Measurements from ENCODE around the gene KRT6B.
"Not testable (repeated sequence)": the region's sequence is repeated elsewhere in the genome, so short reads cannot be mapped to it uniquely, and the experiment has no call there.

KRT6B gene

DNA sequence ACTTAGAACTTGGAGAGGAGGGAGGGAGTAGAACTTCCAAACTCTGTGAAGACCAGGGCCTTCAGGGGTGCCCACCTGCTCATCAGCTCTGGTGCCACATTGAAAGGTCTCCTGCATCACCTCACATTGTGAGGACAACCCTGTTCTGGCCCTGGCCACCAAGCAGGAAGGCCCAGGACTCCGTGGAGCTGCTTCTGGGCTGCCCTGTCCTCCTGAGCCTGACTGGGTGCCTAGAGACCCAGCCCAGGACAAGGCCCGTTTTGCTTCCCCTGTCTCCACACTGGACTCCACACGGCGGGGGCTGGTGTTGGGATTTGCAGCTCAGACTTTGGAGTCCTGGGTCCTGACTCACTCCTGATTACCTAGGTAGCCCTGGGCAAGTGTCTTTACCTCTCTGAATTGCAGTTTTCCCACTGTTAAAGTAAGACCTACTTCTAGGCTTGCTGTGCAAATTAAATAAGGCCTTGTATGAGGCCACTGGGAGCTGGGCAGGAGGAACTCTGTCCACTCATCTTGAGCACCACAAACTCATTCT lies 33.3 kb downstream of the KRT6B start:
- no peak for DNase-seq (ENCODE audit: low read depth, low spot score)
- no peak overlapping the region for H3K4me3 ChIP-seq (ENCODE audit: low read length)

GRCh38 chr12:52417740-52418139 lies 34.2 kb downstream of the KRT6B start:
- no peak for DNase-seq (ENCODE audit: low read depth, low spot score)
- H3K4me3 ChIP-seq (ENCODE audit: low read length) = no peak overlapping the region

- H3K4me3 ChIP-seq (ENCODE audit: low read length) = no peak overlapping the region
- DNase-seq (ENCODE audit: low read depth, low spot score) = no peak
Observed at GRCh38 chr12:52416795-52417194, 35.2 kb downstream of the KRT6B start.

- no peak for DNase-seq (ENCODE audit: low read depth, low spot score)
- H3K4me3 ChIP-seq (ENCODE audit: low read length) = no peak overlapping the region
Observed at GRCh38 chr12:52415870-52416750, 35.8 kb downstream of the KRT6B start.

GRCh38 chr12:52414936-52415335 lies 37.0 kb downstream of the KRT6B start:
- no peak overlapping the region for H3K4me3 ChIP-seq (ENCODE audit: low read length)

DNA sequence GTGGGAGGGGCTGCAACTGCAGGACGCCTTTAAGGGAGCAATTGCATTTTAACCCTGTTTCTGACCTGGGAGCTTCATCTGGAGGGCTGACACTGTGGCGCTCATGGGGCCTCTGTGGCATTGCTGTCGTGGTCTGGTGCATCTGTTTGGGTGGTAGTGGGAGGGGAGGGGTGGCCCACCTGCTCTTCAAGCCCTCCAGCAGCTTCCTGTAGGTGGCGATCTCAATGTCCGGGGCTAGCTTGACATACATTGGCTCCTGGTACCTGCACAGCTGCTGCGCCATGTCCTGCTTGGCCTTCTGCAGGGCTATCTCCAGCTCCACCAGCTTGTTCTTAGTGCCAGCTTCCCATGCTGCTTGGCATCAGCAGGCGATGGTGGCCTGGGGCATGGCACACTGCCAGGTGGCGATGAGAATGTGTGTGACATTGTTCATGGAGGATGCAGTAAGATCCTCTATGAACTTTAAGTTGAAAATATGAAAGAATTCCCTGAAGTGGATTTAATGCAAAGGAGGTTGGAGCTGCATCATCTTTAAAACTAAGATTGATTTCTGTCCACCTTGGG lies 38.1 kb downstream of the KRT6B start:
- no peak overlapping the region for H3K4me3 ChIP-seq (ENCODE audit: low read length)
- DNase-seq (ENCODE audit: low read depth, low spot score) = no peak

More at GRCh38 chr12:52414936-52415335, 37.0 kb downstream of the KRT6B start:
- no peak for DNase-seq (ENCODE audit: low read depth, low spot score)

DNA sequence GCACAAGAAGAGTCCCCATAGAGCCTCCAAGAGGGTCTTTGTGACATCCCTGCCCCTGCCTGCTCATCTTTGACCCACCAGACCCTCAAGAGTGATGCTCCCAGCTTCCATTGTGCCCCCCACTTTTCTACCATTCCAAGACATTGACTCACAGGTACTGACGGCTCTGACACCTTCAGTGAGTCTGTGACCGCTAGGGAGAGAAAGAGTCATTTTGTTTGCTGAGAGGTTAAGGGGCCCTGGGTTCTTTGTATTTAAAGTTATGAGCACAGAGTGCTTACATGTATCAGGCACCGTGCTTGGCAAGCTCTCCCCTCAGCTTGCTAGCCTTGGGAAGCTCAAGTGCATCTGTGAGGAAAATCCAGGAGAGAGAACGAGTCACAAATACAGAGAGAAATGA lies 38.7 kb downstream of the KRT6B start:
- DNase-seq (ENCODE audit: low read depth, low spot score) = no peak
- no peak overlapping the region for H3K4me3 ChIP-seq (ENCODE audit: low read length)

GRCh38 chr12:52411815-52412214 lies 40.1 kb downstream of the KRT6B start:
- H3K4me3 ChIP-seq (ENCODE audit: low read length) = no peak overlapping the region
- no peak for DNase-seq (ENCODE audit: low read depth, low spot score)

- H3K4me3 ChIP-seq (ENCODE audit: low read length); DNase-seq (ENCODE audit: low read depth, low spot score): not testable (repeated sequence)
Observed at GRCh38 chr12:52410589-52411248, 41.2 kb downstream of the KRT6B start.

DNA sequence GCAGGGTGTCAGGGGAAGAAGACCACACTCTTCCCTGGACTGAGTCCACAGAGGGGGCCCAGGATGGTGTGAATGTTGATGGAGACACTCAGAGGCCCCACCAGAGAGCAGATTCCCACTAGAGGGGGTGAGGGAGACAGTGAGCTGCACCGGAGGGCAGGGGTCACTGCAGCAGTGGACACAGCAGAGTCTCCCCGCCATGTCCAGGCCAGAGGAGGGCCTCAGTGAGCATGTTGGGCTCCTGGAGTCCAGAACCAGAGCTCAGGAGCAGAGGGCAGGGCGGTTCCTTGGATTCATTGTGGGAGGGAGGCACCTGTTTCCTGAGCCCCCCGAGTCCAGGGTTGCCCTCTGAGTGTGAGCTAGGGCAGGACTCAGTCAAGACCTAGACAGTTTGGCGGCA lies 44.0 kb downstream of the KRT6B start:
- DNase-seq (ENCODE audit: low read depth, low spot score) = no peak
- no peak overlapping the region for H3K4me3 ChIP-seq (ENCODE audit: low read length)

GRCh38 chr12:52405922-52406385 lies 46.0 kb downstream of the KRT6B start, which contains the start of gene KRT82:
KRT82 (minus strand) TSS chr12:52406335; CDS start chr12:52406277, 58 bp downstream.
- DNase-seq (ENCODE audit: low read depth, low spot score) = no peak
- no peak within 1 kb of the TSS for H3K4me3 ChIP-seq (ENCODE audit: low read length)

GRCh38 chr12:52404951-52405350 lies 47.0 kb downstream of the KRT6B start:
- DNase-seq (ENCODE audit: low read depth, low spot score) = no peak
- H3K4me3 ChIP-seq (ENCODE audit: low read length) = no peak overlapping the region

DNA sequence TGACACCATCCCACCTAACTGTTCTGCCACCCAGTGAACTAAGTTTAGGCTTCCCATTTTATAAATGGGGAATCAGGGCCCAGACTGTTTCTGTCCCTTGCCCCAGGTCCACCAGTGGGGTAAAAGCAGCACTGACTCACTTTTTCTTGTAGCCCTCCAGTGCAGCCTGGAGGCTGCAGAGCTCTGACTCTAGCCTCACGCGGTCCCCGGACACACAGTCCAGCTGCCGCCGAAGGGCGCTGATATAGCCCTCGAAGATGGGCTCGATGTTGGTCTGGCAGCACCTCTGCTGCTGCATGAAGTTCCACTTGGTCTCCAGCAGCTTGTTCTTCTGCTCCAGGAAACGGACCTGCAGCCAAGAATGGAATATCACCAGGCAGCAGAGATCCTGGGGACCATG lies 48.4 kb downstream of the KRT6B start:
- H3K4me3 ChIP-seq (ENCODE audit: low read length) = no peak overlapping the region
- DNase-seq (ENCODE audit: low read depth, low spot score) = no peak

- DNase-seq (ENCODE audit: low read depth, low spot score) = no peak
- no peak overlapping the region for H3K4me3 ChIP-seq (ENCODE audit: low read length)
Observed at GRCh38 chr12:52402873-52403540, 48.9 kb downstream of the KRT6B start.

DNA sequence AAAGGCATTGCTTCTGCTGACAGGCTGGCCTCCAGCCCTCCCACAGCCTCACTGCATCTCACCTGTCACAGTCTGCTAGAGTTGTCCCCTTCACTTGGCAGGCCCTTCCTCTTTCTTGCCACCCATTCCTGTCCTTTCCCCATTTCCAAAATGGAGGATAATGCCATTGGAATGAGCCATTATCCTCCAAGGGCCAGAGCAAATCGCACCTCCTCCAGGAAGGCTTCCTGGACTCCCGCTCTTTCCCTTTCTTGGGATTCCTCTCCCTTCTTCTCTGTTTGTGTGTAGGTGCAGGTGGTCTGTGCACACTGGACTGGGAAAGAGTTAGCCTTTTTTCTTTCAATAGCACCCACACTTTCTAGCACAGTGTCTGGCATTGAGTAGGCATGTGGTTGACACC lies 49.6 kb downstream of the KRT6B start:
- H3K4me3 ChIP-seq (ENCODE audit: low read length) = no peak overlapping the region
- DNase-seq (ENCODE audit: low read depth, low spot score) = no peak

- DNase-seq (ENCODE audit: low read depth, low spot score) = no peak
- H3K4me3 ChIP-seq (ENCODE audit: low read length) = no peak overlapping the region
Observed at GRCh38 chr12:52401926-52402325, 50.0 kb downstream of the KRT6B start.

DNA sequence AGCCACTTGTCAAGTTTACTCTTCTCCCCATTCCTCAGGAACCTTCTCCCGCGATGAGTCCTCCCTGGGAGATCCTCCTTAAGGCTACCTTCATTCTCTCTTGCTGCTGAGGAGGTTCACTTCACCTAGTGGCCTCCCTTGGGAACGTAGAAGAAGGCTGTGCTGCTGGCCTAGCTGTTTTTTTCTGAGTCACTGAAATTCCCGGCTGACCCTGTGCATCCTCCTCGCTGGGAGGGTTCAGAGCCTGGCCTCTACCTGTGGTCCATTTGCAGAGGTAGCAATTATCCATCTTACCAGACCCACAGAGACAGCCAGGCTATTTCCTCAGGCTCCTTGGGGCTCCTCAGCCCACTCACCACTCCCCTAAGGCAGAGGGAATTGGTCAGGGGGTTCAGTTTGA lies 50.4 kb downstream of the KRT6B start:
- H3K4me3 ChIP-seq (ENCODE audit: low read length) = no peak overlapping the region
- DNase-seq (ENCODE audit: low read depth, low spot score) = no peak

- DNase-seq (ENCODE audit: low read depth, low spot score) = no peak
- H3K4me3 ChIP-seq (ENCODE audit: low read length) = no peak overlapping the region
Observed at GRCh38 chr12:52400906-52401305, 51.0 kb downstream of the KRT6B start.

GRCh38 chr12:52399756-52400155 lies 52.2 kb downstream of the KRT6B start:
- no peak for DNase-seq (ENCODE audit: low read depth, low spot score)
- H3K4me3 ChIP-seq (ENCODE audit: low read length) = no peak overlapping the region

Measured in Jurkat, Clone E6-1 (cell line).